ENCODE measurements around the gene CACNA1E. TPM values are rescaled to one million over a fixed set of nuclear protein-coding genes. Genes with fewer than 3 reads are reported as not detected.

CACNA1E gene
- total RNA-seq, 1 donor from 2014 or later = not detected

- TF ChIP-seq, protein P1, sequence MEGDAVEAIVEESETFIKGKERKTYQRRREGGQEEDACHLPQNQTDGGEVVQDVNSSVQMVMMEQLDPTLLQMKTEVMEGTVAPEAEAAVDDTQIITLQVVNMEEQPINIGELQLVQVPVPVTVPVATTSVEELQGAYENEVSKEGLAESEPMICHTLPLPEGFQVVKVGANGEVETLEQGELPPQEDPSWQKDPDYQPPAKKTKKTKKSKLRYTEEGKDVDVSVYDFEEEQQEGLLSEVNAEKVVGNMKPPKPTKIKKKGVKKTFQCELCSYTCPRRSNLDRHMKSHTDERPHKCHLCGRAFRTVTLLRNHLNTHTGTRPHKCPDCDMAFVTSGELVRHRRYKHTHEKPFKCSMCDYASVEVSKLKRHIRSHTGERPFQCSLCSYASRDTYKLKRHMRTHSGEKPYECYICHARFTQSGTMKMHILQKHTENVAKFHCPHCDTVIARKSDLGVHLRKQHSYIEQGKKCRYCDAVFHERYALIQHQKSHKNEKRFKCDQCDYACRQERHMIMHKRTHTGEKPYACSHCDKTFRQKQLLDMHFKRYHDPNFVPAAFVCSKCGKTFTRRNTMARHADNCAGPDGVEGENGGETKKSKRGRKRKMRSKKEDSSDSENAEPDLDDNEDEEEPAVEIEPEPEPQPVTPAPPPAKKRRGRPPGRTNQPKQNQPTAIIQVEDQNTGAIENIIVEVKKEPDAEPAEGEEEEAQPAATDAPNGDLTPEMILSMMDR (IDR thresholded peaks at IDR 0.05) = no peak
- no peaks in the 10 kb centered on the region for H3K27me3 Mint-ChIP-seq (ENCODE audit: unreplicated experiment)
- H3K9me3 Mint-ChIP-seq (ENCODE audit: unreplicated experiment) = no peaks in the 10 kb centered on the region
- no peak overlapping the region for H3K4me3 Mint-ChIP-seq (ENCODE audit: unreplicated experiment)
- no peaks in the 10 kb centered on the region for H3K36me3 Mint-ChIP-seq (ENCODE audit: unreplicated experiment)
- no peak for DNase-seq (ENCODE audit: extremely low spot score, unreplicated experiment)
- H3K27ac Mint-ChIP-seq (ENCODE audit: unreplicated experiment) = no peak overlapping the region
- no peaks in the 10 kb centered on the region for H3K4me1 Mint-ChIP-seq (ENCODE audit: unreplicated experiment)
These were observed 218.6 kb downstream of the CACNA1E start for GRCh38 chr1:181701891-181702290.

GRCh38 chr1:181704546-181704945 lies 221.2 kb downstream of the CACNA1E start:
- Mint-ChIP-seq H3K9me3 (ENCODE audit: unreplicated experiment) (no peaks in the 10 kb centered on the region), H3K27ac (ENCODE audit: unreplicated experiment) (no peak overlapping the region), H3K36me3 (ENCODE audit: unreplicated experiment) (no peaks in the 10 kb centered on the region), H3K4me1 (ENCODE audit: unreplicated experiment) (no peaks in the 10 kb centered on the region), H3K4me3 (ENCODE audit: unreplicated experiment) (no peak overlapping the region), H3K27me3 (ENCODE audit: unreplicated experiment) (no peaks in the 10 kb centered on the region)
- DNase-seq (ENCODE audit: extremely low spot score, unreplicated experiment) = no peak
- TF ChIP-seq, protein P1 (IDR thresholded peaks at IDR 0.05) = no peak

- Mint-ChIP-seq H3K27me3 (ENCODE audit: unreplicated experiment) (no peaks in the 10 kb centered on the region), H3K4me1 (ENCODE audit: unreplicated experiment) (no peaks in the 10 kb centered on the region), H3K36me3 (ENCODE audit: unreplicated experiment) (no peaks in the 10 kb centered on the region), H3K27ac (ENCODE audit: unreplicated experiment) (no peak overlapping the region), H3K4me3 (ENCODE audit: unreplicated experiment) (no peak overlapping the region), H3K9me3 (ENCODE audit: unreplicated experiment) (peaks cover 8% of the 10 kb centered on the region)
- TF ChIP-seq, protein P1 (IDR thresholded peaks at IDR 0.05) = no peak
- no peak for DNase-seq (ENCODE audit: extremely low spot score, unreplicated experiment)
These were observed 228.5 kb downstream of the CACNA1E start for GRCh38 chr1:181711820-181712219.

DNA sequence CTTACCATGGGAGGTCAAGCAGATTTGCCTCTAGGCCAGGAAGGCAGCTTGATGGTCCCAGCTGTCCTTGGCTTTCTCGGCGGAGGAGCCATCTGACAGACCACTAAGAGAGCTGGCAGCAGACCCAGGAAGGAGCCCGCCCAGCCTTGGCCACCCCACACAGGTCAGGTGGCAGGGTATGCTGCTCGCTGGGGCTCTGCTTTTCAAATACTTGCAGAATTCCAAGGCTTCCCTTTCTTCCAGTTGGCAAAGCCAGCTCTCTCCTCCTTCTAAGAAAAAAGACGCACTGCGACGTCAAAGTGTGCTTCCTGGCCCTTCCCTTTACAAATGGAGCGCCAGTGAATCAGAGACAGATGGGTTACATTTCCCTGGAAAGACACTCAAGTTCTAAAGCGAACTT lies 229.4 kb downstream of the CACNA1E start:
- peaks cover 8% of the 10 kb centered on the region for H3K9me3 Mint-ChIP-seq (ENCODE audit: unreplicated experiment)

GRCh38 chr1:181714428-181714827 lies 231.1 kb downstream of the CACNA1E start:
- H3K36me3 Mint-ChIP-seq (ENCODE audit: unreplicated experiment) = no peaks in the 10 kb centered on the region
- no peak overlapping the region for H3K27ac Mint-ChIP-seq (ENCODE audit: unreplicated experiment)
- no peak for DNase-seq (ENCODE audit: extremely low spot score, unreplicated experiment)
- TF ChIP-seq, protein P1 (IDR thresholded peaks at IDR 0.05) = no peak
- no peak overlapping the region for H3K4me3 Mint-ChIP-seq (ENCODE audit: unreplicated experiment)
- H3K9me3 Mint-ChIP-seq (ENCODE audit: unreplicated experiment) = peaks cover 8% of the 10 kb centered on the region
- no peaks in the 10 kb centered on the region for H3K4me1 Mint-ChIP-seq (ENCODE audit: unreplicated experiment)
- H3K27me3 Mint-ChIP-seq (ENCODE audit: unreplicated experiment) = no peaks in the 10 kb centered on the region

More for the DNA sequence above, 229.4 kb downstream of the CACNA1E start:
- Mint-ChIP-seq H3K4me1 (ENCODE audit: unreplicated experiment) (no peaks in the 10 kb centered on the region), H3K27ac (ENCODE audit: unreplicated experiment) (no peak overlapping the region), H3K36me3 (ENCODE audit: unreplicated experiment) (no peaks in the 10 kb centered on the region), H3K4me3 (ENCODE audit: unreplicated experiment) (no peak overlapping the region), H3K27me3 (ENCODE audit: unreplicated experiment) (no peaks in the 10 kb centered on the region)
- no peak for DNase-seq (ENCODE audit: extremely low spot score, unreplicated experiment)
- TF ChIP-seq, protein P1 (IDR thresholded peaks at IDR 0.05) = no peak
